OCI-LY3 (cell line): Measurements from ENCODE around the gene KRTAP5-2.

Source experiments
- H2AFZ ChIP-seq: fragments of 200-600, 300-600 bp; shearing (Covaris generic); 2 replicates; pipeline ENCODE4 v1.6.0; 2014; ENCODE audit warnings: antibody characterized with exemption, low read depth, low read length
- H3K27ac ChIP-seq: fragments of 200-600, 300-600 bp; sonication (generic); 2 replicates; pipeline ENCODE4 v1.5.1; 2014; ENCODE audit warnings: mild to moderate bottlenecking, low read length, moderate library complexity, mixed read lengths
- H3K27me3 ChIP-seq: fragments of 200-600, 300-600 bp; sonication (generic); 2 replicates; pipeline ENCODE4 v1.6.1; 2014; ENCODE audit warnings: low read depth, low read length, mixed read lengths
- H3K36me3 ChIP-seq: fragments of 200-600, 300-600 bp; sonication (generic); replicated peaks from 2 replicates; pipeline ENCODE3; 2014; ENCODE audit warnings: low read depth, low read length, mixed read lengths
- H3K4me1 ChIP-seq: fragments of 300-600, 200-600 bp; sonication (generic); 2 replicates; pipeline ENCODE4 v1.6.1; 2014; ENCODE audit warnings: low read length, mixed read lengths
- H3K4me2 ChIP-seq: fragments of 200-600, 300-600 bp; sonication (generic); 2 replicates; pipeline ENCODE4 v1.6.1; 2014; ENCODE audit warnings: low read length, mixed read lengths
- H3K4me3 ChIP-seq: fragments of 300-600, 200-600 bp; sonication (generic); 2 replicates; pipeline ENCODE4 v1.5.1; 2014; ENCODE audit warnings: antibody characterized with exemption, mild to moderate bottlenecking, low read length, moderate library complexity
- H3K79me2 ChIP-seq: fragments of 300-600, 200-600 bp; shearing (Covaris generic); 2 replicates; pipeline ENCODE4 v1.6.1; 2014; ENCODE audit warnings: mild to moderate bottlenecking, low read length, mixed read lengths
- H3K9ac ChIP-seq: fragments of 300-600, 200-600 bp; shearing (Covaris generic); 2 replicates; pipeline ENCODE4 v1.6.0; 2014; ENCODE audit warnings: mild to moderate bottlenecking, low read length, moderate library complexity
- H3K9me3 ChIP-seq: fragments of 200-600, 300-600 bp; shearing (Covaris generic); 2 replicates; pipeline ENCODE4 v1.6.1; 2014; ENCODE audit warnings: low read length, mixed read lengths; ENCODE audit not compliant: insufficient read depth
- H4K20me1 ChIP-seq: fragments of 200-600, 300-600 bp; sonication (generic); 2 replicates; pipeline ENCODE4 v1.6.1; 2016; ENCODE audit warnings: low read length, mixed read lengths; ENCODE audit not compliant: insufficient read depth
- EZH2phosphoT487 ChIP-seq: fragments of 200-600 bp; shearing (Covaris generic); IDR thresholded peaks from 2 replicates; pipeline ENCODE4 v1.6.1; 2018; ENCODE audit warnings: antibody characterized with exemption, mixed run types, low read depth
- TF ChIP-seq, protein P1 (sequence below): fragments of 200-600, 300-600 bp; sonication (generic); IDR thresholded peaks from 2 replicates; pipeline ENCODE4 v1.5.1; 2014; ENCODE audit warnings: antibody characterized with exemption, low read length, low read depth

The KRTAP5-2 gene

DNA sequence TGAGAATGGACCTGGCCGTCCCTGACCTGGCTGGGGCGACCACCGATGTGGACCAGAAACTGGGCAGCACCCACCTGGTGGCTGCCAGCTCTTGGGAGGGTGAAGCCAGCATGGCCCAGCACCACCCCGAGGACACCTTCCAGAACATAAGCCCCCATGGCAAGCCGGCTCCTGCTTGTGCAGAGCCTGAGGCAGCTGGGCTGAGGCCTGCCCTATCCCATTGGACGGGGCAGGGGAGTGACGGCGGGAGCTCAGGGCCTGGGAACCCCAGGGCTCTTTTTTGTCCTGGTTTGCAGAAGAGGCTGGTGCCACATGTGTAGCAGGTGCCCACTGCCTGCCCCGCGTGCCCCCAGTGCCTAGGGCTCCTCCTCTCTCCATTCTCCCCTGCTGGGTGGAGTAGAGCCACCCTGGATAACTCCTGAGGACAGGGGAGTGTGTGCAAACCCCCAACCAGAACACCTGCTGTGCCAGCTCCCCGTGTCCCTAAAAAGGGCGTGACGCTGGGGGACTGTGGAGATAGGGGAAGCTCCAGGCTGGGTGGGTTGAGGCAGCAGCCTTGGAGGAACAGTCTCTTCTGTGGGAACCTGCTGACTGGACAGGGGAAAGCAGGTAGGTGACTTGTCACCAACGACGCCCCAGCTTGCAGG is 38.0 kb downstream of the KRTAP5-2 start:
- no peaks in the 10 kb centered on the region for H3K36me3 ChIP-seq
- H3K4me1 ChIP-seq = peaks cover 14% of the 10 kb centered on the region
- no peak overlapping the region for H3K27ac ChIP-seq
- no peaks in the 10 kb centered on the region for H3K9me3 ChIP-seq
- no peak overlapping the region for H3K4me3 ChIP-seq
- no peak overlapping the region for H2AFZ ChIP-seq
- no peaks in the 10 kb centered on the region for H3K79me2 ChIP-seq
- H3K9ac ChIP-seq = no peak overlapping the region
- H4K20me1 ChIP-seq = no peaks in the 10 kb centered on the region
- TF ChIP-seq EZH2phosphoT487 = no peak
- TF ChIP-seq, protein P1, sequence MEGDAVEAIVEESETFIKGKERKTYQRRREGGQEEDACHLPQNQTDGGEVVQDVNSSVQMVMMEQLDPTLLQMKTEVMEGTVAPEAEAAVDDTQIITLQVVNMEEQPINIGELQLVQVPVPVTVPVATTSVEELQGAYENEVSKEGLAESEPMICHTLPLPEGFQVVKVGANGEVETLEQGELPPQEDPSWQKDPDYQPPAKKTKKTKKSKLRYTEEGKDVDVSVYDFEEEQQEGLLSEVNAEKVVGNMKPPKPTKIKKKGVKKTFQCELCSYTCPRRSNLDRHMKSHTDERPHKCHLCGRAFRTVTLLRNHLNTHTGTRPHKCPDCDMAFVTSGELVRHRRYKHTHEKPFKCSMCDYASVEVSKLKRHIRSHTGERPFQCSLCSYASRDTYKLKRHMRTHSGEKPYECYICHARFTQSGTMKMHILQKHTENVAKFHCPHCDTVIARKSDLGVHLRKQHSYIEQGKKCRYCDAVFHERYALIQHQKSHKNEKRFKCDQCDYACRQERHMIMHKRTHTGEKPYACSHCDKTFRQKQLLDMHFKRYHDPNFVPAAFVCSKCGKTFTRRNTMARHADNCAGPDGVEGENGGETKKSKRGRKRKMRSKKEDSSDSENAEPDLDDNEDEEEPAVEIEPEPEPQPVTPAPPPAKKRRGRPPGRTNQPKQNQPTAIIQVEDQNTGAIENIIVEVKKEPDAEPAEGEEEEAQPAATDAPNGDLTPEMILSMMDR = no peak
- no peaks in the 10 kb centered on the region for H3K27me3 ChIP-seq
- no peak overlapping the region for H3K4me2 ChIP-seq

- no peak for TF ChIP-seq EZH2phosphoT487
- TF ChIP-seq, protein P1 = no peak
- H3K27me3 ChIP-seq = no peaks in the 10 kb centered on the region
- H3K4me2 ChIP-seq = peak overlapping the region; percentile 58
- H3K9me3 ChIP-seq = no peaks in the 10 kb centered on the region
- H3K4me3 ChIP-seq = 0 out of 2 replicates have a peak overlapping the region, but pooled peaks have one; percentile 21
- no peak overlapping the region for H2AFZ ChIP-seq
- peaks cover 14% of the 10 kb centered on the region for H3K4me1 ChIP-seq
- H4K20me1 ChIP-seq = no peaks in the 10 kb centered on the region
- no peaks in the 10 kb centered on the region for H3K79me2 ChIP-seq
- no peak overlapping the region for H3K27ac ChIP-seq
- no peaks in the 10 kb centered on the region for H3K36me3 ChIP-seq
- no peak overlapping the region for H3K9ac ChIP-seq
Observed at GRCh38 chr11:1559111-1559951, 38.8 kb downstream of the KRTAP5-2 start.

DNA sequence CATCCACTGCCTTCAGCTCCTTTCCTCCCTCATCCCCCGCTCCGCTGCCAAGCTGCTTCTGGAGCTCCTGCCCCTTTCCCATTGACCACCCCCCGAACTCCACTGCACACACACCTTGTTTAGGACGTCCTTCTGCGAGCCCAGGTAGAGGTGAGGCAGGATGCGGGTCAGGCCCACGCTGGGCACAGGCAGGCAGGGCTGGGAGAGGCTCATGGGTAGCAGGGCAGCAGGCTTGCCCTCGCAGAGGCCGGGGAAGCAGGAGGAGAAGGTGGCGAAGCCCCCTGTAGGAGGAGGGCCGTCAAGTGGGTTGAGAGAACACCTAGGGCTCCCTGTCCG is 39.4 kb downstream of the KRTAP5-2 start:
- H3K4me1 ChIP-seq = peaks cover 14% of the 10 kb centered on the region
- H3K9ac ChIP-seq = no peak overlapping the region
- no peaks in the 10 kb centered on the region for H3K36me3 ChIP-seq
- no peak for TF ChIP-seq EZH2phosphoT487
- TF ChIP-seq, protein P1 = no peak
- H3K4me2 ChIP-seq = peak overlapping the region; percentile 58
- H4K20me1 ChIP-seq = no peaks in the 10 kb centered on the region
- H3K27me3 ChIP-seq = no peaks in the 10 kb centered on the region
- H2AFZ ChIP-seq = no peak overlapping the region
- H3K9me3 ChIP-seq = no peaks in the 10 kb centered on the region
- H3K27ac ChIP-seq = no peak overlapping the region
- H3K79me2 ChIP-seq = no peaks in the 10 kb centered on the region
- H3K4me3 ChIP-seq = 0 out of 2 replicates have a peak overlapping the region, but pooled peaks have one; percentile 11

DNA sequence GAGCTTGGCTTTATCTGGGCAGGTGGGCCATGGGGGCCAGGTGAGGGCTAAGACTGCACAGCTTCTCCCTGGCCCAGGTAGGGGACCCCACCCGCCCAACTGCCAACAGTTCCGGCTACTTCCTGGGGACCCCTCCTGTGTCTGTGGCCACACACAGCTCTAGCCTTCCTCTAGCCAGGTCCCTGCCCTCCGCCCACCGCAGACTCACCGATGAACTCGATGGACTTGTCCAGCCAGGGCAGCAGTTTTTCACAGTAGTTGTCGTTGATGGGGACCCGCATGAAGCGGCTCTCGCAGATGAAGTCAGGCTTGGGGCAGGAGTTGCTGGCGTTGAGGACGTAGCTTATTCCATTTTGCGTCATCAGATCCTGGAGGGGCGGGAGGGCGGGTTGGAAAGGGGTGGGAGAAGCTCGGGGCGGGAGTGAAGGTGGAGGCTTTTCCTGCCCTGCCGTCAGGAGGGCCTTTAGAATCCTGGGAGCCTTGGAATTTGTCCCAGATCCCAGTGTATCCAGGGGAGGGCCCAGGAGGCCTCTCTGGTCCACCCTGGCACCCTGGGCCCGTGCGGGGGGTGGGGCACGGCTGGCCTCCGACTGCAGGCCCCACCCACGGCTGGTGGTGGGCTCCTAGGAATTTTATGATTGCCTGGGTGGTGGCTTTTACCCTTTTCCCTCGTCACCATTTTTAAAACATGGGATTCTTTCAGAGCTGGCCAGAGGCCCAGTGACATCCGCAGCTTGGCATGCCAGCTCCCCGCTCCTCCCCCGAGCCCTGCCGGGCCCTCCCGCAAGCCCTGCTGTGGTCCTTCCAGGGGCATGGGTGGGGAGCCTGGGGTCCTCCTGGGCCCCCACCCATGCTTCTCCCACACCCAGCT is 40.0 kb downstream of the KRTAP5-2 start:
- TF ChIP-seq, protein P1 = no peak
- no peak for TF ChIP-seq EZH2phosphoT487
- no peaks in the 10 kb centered on the region for H3K27me3 ChIP-seq
- no peaks in the 10 kb centered on the region for H4K20me1 ChIP-seq
- H3K4me1 ChIP-seq = peaks cover 14% of the 10 kb centered on the region
- H3K27ac ChIP-seq = no peak overlapping the region
- H3K4me2 ChIP-seq = no peak overlapping the region
- no peaks in the 10 kb centered on the region for H3K79me2 ChIP-seq
- H2AFZ ChIP-seq = no peak overlapping the region
- 0 out of 2 replicates have a peak overlapping the region, but pooled peaks have one; percentile 11 for H3K4me3 ChIP-seq
- H3K36me3 ChIP-seq = no peaks in the 10 kb centered on the region
- no peak overlapping the region for H3K9ac ChIP-seq
- no peaks in the 10 kb centered on the region for H3K9me3 ChIP-seq
